Nephron (organoid): ENCODE data around the gene JAM3.

Experiments used
- H3K27ac Mint-ChIP-seq, 3 experiments: 2 replicates each; pipeline ENCODE4 v1.8.0; 2020; ENCODE audit warnings: mixed read lengths in 3 of 3, mild to moderate bottlenecking in 2 of 3, moderate library complexity in 1 of 3
- H3K27me3 Mint-ChIP-seq: 2 replicates; pipeline ENCODE4 v1.8.0; 2021; ENCODE audit warnings: low read depth, mild to moderate bottlenecking, moderate library complexity, mixed read lengths
- H3K36me3 Mint-ChIP-seq: 2 replicates; pipeline ENCODE4 v1.8.0; 2020; ENCODE audit warnings: low read depth, mixed read lengths
- H3K4me1 Mint-ChIP-seq: 2 replicates; pipeline ENCODE4 v1.8.0; 2020; ENCODE audit warnings: mixed read lengths
- H3K4me3 Mint-ChIP-seq, 3 experiments: 2 replicates each; pipeline ENCODE4 v1.8.0; 2020; ENCODE audit warnings: mild to moderate bottlenecking in 3 of 3, mixed read lengths in 3 of 3, moderate library complexity in 2 of 3
- H3K9me3 Mint-ChIP-seq: 2 replicates; pipeline ENCODE4 v1.8.0; 2020; ENCODE audit warnings: mixed read lengths
- TF ChIP-seq, protein P1 (sequence below), 3 experiments: fragments of 200-600 bp; sonication (generic); IDR thresholded peaks; one replicate each; pipeline ENCODE4 v1.5.0; 2021; ENCODE audit warnings: antibody characterized with exemption in 3 of 3; ENCODE audit not compliant: unreplicated experiment in 3 of 3

JAM3 gene

DNA sequence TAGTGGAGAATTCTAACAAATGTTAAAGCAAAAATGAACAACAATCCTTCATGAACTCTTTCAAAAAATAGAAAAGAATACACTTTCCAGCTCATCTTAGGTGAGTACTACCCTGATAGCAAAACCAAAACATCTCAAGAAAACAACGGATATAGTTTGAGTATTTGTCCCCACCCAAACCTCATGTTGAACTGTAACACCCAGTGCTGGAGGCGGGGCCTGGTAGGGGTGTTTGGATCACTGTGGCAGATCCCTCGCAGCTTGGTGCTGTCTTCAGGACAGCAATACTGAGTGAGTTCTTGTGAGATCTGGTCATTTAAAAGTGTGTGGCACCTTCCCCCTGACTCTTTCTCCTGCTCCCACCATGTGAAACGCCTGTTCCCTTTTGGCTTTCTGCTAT lies 127.9 kb downstream of the JAM3 start:
- no peaks in the 10 kb centered on the region for H3K27me3 Mint-ChIP-seq
- no peak overlapping the region for H3K4me3 Mint-ChIP-seq
- TF ChIP-seq, protein P1, sequence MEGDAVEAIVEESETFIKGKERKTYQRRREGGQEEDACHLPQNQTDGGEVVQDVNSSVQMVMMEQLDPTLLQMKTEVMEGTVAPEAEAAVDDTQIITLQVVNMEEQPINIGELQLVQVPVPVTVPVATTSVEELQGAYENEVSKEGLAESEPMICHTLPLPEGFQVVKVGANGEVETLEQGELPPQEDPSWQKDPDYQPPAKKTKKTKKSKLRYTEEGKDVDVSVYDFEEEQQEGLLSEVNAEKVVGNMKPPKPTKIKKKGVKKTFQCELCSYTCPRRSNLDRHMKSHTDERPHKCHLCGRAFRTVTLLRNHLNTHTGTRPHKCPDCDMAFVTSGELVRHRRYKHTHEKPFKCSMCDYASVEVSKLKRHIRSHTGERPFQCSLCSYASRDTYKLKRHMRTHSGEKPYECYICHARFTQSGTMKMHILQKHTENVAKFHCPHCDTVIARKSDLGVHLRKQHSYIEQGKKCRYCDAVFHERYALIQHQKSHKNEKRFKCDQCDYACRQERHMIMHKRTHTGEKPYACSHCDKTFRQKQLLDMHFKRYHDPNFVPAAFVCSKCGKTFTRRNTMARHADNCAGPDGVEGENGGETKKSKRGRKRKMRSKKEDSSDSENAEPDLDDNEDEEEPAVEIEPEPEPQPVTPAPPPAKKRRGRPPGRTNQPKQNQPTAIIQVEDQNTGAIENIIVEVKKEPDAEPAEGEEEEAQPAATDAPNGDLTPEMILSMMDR (IDR thresholded peaks at IDR 0.05; ENCODE audit: unreplicated experiment in 3 of 3), result no peak
- no peak overlapping the region for H3K27ac Mint-ChIP-seq
- H3K4me1 Mint-ChIP-seq, result no peaks in the 10 kb centered on the region
- no peaks in the 10 kb centered on the region for H3K9me3 Mint-ChIP-seq
- H3K36me3 Mint-ChIP-seq, result peaks cover 74% of the 10 kb centered on the region

DNA sequence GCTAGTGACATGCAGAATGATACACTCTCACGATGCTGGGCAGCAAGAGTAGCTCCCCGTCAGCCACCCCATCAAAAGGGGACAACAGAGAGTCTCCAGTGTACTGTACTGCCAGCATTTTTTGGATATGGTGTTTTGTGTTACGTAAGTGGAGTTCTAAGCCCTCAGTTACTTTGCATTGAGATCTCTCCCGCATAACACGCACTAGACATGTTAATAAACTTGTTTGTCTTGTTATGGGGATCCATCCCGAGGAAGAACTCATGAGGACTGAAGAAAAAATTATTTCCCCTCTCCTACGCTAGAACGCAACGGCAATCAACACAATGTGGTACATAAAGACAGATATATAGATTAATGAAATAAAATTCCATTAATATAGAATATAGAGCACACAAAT lies 130.7 kb downstream of the JAM3 start:
- H3K27ac Mint-ChIP-seq, result no peak overlapping the region
- H3K4me1 Mint-ChIP-seq, result no peaks in the 10 kb centered on the region
- TF ChIP-seq, protein P1 (IDR thresholded peaks at IDR 0.05; ENCODE audit: unreplicated experiment in 3 of 3), result no peak
- no peaks in the 10 kb centered on the region for H3K9me3 Mint-ChIP-seq
- H3K4me3 Mint-ChIP-seq, result no peak overlapping the region
- H3K27me3 Mint-ChIP-seq, result no peaks in the 10 kb centered on the region
- peaks cover 78% of the 10 kb centered on the region for H3K36me3 Mint-ChIP-seq

DNA sequence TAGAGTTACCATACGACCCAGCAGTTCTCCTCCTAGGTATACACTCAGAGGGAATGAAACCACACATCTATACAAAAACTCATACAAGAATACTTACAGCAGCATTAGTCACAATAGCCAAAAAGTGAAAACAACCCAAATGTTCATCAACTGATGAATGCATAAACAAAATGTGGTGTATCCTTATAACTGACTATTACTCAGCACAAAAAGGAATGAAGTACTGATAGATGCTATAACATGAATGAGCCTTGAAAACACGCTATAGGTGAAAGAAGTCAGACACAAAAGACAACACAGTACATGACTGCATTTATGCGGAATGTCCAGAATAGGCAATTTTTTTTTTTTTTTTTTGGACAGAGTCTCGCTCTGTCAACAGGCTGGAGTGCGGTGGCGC lies 131.8 kb downstream of the JAM3 start:
- Mint-ChIP-seq H3K36me3 (peaks cover 79% of the 10 kb centered on the region), H3K27ac (no peak overlapping the region), H3K9me3 (no peaks in the 10 kb centered on the region), H3K27me3 (no peaks in the 10 kb centered on the region), H3K4me1 (no peaks in the 10 kb centered on the region), H3K4me3 (no peak overlapping the region)
- TF ChIP-seq, protein P1 (IDR thresholded peaks at IDR 0.05; ENCODE audit: unreplicated experiment in 3 of 3), result no peak
